Mucosa of rectum (tissue), 2 donors: Measurements from ENCODE around the gene RABL2A.
"Not testable (repeated sequence)": the region's sequence is repeated elsewhere in the genome, so short reads cannot be mapped to it uniquely, and the experiment has no call there.

Source experiments
- H3K27ac ChIP-seq, 2 donors: one replicate each; pipeline ENCODE4 v1.7.0; 2013; ENCODE audit warnings: inconsistent platforms in 2 of 2, low read depth in 2 of 2, low read length in 2 of 2
- H3K27me3 ChIP-seq, 2 donors: one replicate each; pipeline ENCODE4 v1.7.0; 2013; ENCODE audit warnings: low read length in 2 of 2; ENCODE audit not compliant: control insufficient read depth in 2 of 2, insufficient read depth in 2 of 2
- H3K36me3 ChIP-seq, 2 donors: one replicate each; pipeline ENCODE4 v1.7.0; 2013; ENCODE audit warnings: low read length in 2 of 2; ENCODE audit not compliant: control insufficient read depth in 2 of 2, insufficient read depth in 2 of 2
- H3K4me1 ChIP-seq, 2 donors: one replicate each; pipeline ENCODE4 v1.7.0; 2013; ENCODE audit warnings: low read length in 2 of 2, mild to moderate bottlenecking in 1 of 2; ENCODE audit not compliant: control insufficient read depth in 2 of 2, insufficient read depth in 2 of 2
- H3K4me3 ChIP-seq, 2 donors: one replicate each; pipeline ENCODE4 v1.7.0; 2013; ENCODE audit warnings: low read length in 2 of 2
- H3K9ac ChIP-seq, 2 donors: one replicate each; pipeline ENCODE4 v1.7.0; 2013; ENCODE audit warnings: low read length in 2 of 2, low read depth in 1 of 2, mild to moderate bottlenecking in 1 of 2
- H3K9me3 ChIP-seq, 2 donors: one replicate each; pipeline ENCODE4 v1.7.0; 2013; ENCODE audit warnings: low read length in 2 of 2; ENCODE audit not compliant: control insufficient read depth in 2 of 2
- donor health status: healthy.
- donor health status: Normal muscosa, but diverticular disease.

Gene RABL2A

DNA sequence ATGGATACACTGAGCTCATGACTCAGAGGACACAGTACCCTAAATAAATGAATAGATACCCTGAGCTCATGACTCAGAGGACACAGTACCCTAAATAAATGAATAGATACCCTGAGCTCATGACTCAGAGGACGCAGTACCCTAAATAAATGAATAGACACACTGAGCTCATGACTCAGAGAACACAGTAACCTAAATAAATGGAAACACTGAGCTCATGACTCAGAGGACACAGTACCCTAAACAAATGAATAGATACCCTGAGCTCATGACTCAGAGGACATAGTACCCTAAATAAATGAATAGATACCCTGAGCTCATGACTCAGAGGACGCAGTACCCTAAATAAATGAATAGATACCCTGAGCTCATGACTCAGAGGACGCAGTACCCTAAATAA, 25.5 kb downstream of the RABL2A start:
- H3K27ac ChIP-seq, H3K4me3 ChIP-seq, H3K36me3 ChIP-seq, H3K27me3 ChIP-seq, H3K9ac ChIP-seq, H3K9me3 ChIP-seq, H3K4me1 ChIP-seq: not testable (repeated sequence)

DNA sequence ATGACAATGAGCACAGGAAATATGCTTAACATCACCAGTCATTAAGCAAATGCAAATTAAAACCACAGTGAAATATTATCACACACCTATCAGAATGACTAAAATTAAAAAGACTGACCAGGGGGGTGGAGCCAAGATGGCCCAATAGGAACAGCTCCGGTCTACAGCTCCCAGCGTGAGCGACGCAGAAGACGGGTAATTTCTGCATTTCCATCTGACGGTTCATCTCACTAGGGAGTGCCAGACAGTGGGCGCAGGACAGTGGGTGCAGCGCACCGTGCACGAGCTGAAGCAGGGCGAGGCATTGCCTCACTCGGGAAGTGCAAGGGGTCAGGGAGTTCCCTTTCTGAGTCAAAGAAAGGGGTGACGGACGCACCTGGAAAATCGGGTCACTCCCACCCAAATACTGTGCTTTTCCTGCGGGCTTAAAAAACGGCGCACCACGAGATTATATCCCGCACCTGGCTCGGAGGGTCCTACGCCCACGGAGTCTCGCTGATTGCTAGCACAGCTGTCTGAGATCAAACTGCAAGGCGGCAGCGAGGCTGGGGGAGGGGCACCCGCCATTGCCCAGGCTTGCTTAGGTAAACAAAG, 29.1 kb downstream of the RABL2A start:
- H3K4me3 ChIP-seq: peak overlapping the region; percentile 50 to 55
- not testable (repeated sequence) for H3K36me3 ChIP-seq, H3K4me1 ChIP-seq, H3K27me3 ChIP-seq, H3K27ac ChIP-seq, H3K9ac ChIP-seq, H3K9me3 ChIP-seq

DNA sequence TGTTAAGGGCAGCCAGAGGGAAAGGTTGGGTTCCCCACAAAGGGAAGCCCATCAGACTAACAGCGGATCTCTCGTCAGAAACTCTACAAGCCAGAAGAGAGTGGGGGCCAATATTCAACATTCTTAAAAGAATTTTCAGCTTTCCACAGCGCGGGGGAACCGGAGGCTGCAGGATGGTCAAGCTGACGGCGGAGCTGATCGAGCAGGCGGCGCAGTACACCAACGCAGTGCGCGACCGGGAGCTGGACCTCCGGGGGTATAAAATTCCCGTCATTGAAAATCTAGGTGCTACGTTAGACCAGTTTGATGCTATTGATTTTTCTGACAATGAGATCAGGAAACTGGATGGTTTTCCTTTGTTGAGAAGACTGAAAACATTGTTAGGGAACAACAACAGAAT, 30.7 kb downstream of the RABL2A start:
- H3K9me3 ChIP-seq, H3K36me3 ChIP-seq, H3K4me3 ChIP-seq, H3K27me3 ChIP-seq, H3K4me1 ChIP-seq, H3K9ac ChIP-seq, H3K27ac ChIP-seq: not testable (repeated sequence)

DNA sequence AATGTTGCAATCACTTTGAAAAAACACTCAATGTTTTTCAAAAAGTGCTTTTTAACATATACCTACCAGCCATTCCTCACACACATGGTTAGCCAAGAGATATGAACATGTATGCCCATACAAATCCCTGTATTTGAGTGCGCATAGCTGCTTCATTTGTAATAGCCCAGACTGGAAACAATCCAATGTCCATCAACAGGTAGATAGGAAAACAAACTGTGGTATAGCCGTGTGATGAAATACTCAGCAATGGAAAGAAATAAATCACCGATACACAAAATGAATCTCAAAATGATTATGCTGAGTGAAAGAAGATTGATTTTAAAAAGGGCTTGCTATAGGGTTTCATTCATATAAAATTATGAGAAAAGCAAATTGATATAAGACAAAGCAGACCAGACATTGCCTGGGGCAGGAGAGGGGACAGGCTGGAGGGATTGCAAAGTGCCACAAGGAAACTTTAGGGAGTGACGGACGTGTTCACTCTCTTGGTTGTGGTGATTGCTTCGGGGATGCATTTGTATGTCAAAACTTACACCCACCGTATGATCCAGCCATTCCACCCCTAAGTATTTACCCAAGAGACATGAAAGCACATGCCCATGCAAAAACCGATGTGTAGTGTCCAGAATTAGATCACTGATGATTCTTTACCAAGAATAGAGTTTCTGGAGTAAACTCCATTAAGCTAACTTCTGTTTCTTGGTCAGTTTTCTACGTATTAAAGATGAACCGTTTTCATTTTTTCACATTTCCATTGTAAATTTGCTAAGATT, 36.4 kb downstream of the RABL2A start:
- not testable (repeated sequence) for H3K9me3 ChIP-seq, H3K27me3 ChIP-seq, H3K36me3 ChIP-seq, H3K9ac ChIP-seq, H3K27ac ChIP-seq, H3K4me3 ChIP-seq, H3K4me1 ChIP-seq

DNA sequence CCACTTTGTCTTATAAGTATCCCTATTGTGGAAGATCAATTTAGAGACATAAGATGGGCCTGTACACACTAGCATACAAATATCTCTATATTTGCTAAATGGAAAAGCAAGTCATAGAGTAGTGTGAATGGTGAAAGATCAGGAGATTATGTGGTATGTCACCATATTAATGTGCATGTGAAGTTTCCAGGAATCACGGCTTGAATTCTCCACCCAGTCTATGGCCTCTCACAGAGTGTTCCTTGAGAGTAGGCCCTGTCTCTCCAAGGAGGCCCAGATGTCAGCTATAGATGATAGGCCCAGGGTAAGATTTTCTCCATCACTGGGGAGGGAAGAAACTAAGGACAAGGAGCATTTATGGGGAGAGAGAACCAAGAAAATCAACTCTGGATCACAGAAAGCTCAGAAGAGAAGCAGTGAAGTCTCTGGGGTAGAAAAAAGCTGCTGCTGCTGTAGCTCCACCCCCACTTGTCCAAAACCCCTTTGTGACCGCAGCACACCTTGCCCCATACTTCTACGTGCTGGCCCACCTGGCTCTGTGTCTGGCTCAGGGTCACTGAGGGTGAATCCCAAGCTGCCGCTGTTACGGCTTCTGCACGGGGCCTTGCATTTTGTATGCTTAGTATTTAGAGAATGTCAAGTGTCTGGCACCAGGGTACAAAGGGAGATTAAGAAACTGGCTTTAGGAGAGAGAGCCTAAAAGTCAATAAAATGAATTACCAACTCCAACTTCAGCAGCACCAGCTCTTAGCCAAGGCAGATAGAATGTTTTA, 37.9 kb downstream of the RABL2A start:
- not testable (repeated sequence) for H3K9me3 ChIP-seq, H3K27ac ChIP-seq, H3K27me3 ChIP-seq, H3K36me3 ChIP-seq, H3K4me1 ChIP-seq, H3K9ac ChIP-seq, H3K4me3 ChIP-seq

DNA sequence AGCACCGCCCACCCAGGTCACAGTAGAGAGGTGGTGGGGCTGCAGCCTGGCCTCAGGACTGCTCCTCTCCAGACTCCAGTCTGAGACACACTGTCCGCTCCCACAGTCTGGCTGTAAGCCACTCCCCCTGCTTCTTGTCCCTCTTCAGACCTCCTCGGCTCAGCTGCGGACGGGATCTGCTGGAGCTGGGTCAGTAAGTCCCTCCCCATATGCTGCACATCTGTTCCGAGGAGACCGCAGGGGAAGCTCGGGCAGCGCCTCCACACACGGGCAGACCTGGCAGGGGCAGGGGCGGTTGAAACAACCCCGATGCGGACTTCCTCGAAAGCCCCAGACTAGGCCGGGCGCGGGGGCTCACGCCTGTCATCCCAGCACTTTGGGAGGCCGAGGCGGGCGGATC, 41.9 kb downstream of the RABL2A start:
- not testable (repeated sequence) for H3K27ac ChIP-seq, H3K4me3 ChIP-seq, H3K27me3 ChIP-seq, H3K9ac ChIP-seq, H3K9me3 ChIP-seq, H3K4me1 ChIP-seq, H3K36me3 ChIP-seq

DNA sequence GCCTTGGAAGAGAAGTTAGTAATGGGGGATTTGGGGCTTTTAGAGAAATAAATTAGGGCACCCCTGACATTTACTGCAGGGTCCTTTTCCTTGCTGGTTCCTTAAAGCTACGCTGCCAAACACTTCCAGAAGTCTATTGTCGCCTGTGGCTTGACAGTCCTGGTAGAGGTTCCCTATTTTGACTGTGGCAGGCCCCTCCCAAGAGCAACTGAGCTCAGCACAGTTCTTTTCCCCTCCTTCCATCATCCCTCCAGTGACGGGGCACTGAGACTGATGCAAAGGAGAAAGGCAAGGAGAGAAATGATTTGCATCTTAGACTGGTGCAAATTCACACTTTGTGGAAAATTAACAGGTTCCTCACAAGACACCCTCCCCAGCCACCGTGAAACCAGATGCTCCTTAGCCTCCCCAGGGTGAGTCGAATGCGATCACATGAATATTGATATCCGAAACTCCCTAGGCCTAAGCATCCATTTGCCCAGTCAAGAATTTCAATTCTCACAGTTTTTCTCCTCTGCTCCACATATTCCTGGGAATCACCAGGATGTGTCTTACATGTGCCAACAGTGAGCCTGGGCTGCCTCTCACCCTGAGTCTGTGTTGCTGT, 45.4 kb downstream of the RABL2A start:
- Histone ChIP-seq H3K27ac (no peak overlapping the region), H3K9me3 (no peaks in the 10 kb centered on the region), H3K4me3 (no peak overlapping the region), H3K4me1 (no peaks in the 10 kb centered on the region), H3K36me3 (no peaks in the 10 kb centered on the region), H3K27me3 (no peaks in the 10 kb centered on the region), H3K9ac (no peak overlapping the region)

DNA sequence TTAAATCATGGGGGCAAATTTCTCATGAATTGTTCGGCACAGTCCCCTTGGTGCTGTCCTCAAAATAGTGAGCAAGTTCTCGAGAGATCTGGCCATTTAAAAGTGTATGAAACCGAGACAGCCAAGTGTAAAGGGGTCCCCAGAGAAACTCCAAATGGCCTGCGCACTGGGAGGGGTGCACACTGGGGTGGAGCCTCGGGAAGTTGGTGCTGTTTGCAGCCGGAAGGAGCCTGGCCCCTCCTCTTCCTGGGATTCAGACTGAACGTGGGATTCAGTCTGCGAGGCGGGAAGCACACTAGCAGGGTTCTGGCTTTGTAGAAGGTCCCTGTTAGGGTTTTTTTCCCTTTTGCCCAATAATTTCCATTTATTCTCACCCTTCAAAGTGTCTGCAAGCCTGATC, 48.8 kb downstream of the RABL2A start:
- Histone ChIP-seq H3K27me3 (no peaks in the 10 kb centered on the region), H3K4me1 (no peaks in the 10 kb centered on the region), H3K36me3 (no peaks in the 10 kb centered on the region), H3K9me3 (no peaks in the 10 kb centered on the region), H3K4me3 (no peak overlapping the region), H3K27ac (no peak overlapping the region), H3K9ac (no peak overlapping the region)

DNA sequence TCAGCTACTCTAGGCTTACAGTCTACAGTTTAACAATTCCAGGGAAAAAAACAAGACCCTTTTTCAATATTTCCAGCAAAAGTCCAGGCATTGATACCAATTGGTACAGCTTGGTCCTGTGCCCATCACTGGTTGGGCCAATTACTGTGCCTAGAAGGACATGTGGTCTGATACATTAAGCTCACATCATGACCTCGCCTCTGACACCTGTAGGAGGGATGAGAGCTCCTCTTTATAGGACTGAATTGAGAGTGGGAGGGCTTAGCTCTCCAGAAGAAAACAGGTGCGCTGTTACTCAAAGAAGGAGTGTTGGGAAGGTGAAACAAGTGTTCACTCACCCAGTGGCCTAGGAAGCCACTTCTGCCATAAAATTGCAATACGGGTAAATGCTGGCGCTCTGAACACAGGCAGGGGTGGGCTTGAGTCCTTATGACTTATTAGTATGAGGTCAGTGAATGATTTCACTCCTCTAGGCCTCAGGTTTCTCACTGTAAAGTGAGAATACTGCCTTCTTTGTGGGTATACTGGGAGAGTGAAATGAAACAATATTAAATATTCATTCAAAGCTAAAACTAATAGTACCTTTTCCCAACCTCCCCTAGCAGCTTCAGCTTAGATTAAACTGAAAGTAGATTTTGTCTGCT, 49.7 kb downstream of the RABL2A start:
- Histone ChIP-seq H3K27me3 (no peaks in the 10 kb centered on the region), H3K4me1 (no peaks in the 10 kb centered on the region), H3K9me3 (no peaks in the 10 kb centered on the region), H3K36me3 (no peaks in the 10 kb centered on the region), H3K27ac (no peak overlapping the region), H3K9ac (no peak overlapping the region), H3K4me3 (no peak overlapping the region)

DNA sequence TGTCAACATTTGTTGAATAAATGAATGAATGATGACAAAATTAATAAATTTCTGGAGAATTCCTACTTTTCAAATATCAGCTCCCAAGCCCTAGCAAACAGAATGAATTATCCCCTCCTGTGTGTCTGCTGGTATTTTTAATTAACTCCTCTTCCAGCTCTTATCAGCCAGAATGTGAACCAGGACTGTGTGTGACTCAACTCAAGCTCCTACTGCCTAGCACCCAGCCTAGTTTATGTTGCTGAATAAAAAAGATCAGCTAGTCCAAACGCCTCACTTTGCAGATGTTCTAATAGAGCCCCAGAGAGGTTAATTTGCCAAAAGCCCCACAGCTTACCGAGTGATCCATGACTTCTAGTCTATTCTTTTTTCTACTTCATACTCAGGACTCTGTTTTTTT, 50.3 kb downstream of the RABL2A start:
- no peak overlapping the region for H3K9ac ChIP-seq
- no peaks in the 10 kb centered on the region for H3K9me3 ChIP-seq
- no peaks in the 10 kb centered on the region for H3K36me3 ChIP-seq
- no peaks in the 10 kb centered on the region for H3K27me3 ChIP-seq
- H3K27ac ChIP-seq: no peak overlapping the region
- H3K4me3 ChIP-seq: no peak overlapping the region
- no peaks in the 10 kb centered on the region for H3K4me1 ChIP-seq
